IPS-15b (cell line): ENCODE measurements around the gene ZNF664.

Experiments used
- H3K27me3 ChIP-seq: one replicate; pipeline ENCODE4 v1.6.1; 2013; ENCODE audit warnings: low read length; ENCODE audit not compliant: control insufficient read depth, insufficient read depth
- H3K36me3 ChIP-seq: one replicate; pipeline ENCODE4 v1.6.1; 2013; ENCODE audit warnings: low read length; ENCODE audit not compliant: control insufficient read depth, insufficient read depth
- H3K4me1 ChIP-seq: one replicate; pipeline ENCODE4 v1.6.1; 2013; ENCODE audit warnings: mild to moderate bottlenecking, low read length; ENCODE audit not compliant: control insufficient read depth, insufficient read depth
- H3K4me3 ChIP-seq: one replicate; pipeline ENCODE4 v1.5.1; 2013; ENCODE audit warnings: low read depth, low read length
- H3K9ac ChIP-seq: one replicate; pipeline ENCODE4 v1.6.1; 2013; ENCODE audit warnings: low read depth, mild to moderate bottlenecking, low read length
- H3K9me3 ChIP-seq: one replicate; pipeline ENCODE4 v1.6.1; 2013; ENCODE audit warnings: mild to moderate bottlenecking, low read length; ENCODE audit not compliant: control insufficient read depth, insufficient read depth

Gene ZNF664

DNA sequence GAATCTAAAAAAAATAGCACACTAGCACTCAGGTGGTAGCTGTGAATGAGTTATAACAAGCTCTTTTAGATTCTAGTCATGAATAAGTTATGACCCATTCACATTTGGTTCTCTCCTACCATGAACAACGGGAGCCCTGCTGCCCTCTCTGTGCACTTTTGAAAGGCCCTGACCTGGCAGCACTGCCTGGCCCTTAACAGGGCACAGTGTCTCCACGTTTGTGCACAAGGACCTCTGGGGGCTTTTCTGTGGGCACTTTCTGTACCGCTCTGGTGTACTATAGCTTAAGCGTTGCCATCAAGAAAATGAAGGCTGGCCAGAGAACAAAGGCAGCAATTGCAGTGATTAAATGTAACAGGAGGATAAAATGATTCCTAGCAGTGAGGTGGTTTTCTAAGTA, 21.5 kb upstream of the ZNF664 start:
- Histone ChIP-seq H3K4me1 (no peaks in the 10 kb centered on the region), H3K36me3 (no peaks in the 10 kb centered on the region), H3K9ac (no peak overlapping the region)

GRCh38 chr12:123952037-123952436, 21.0 kb upstream of the ZNF664 start:
- Histone ChIP-seq H3K9me3 (no peaks in the 10 kb centered on the region), H3K4me3 (no peak overlapping the region), H3K27me3 (peaks cover 23% of the 10 kb centered on the region), H3K4me1 (no peaks in the 10 kb centered on the region), H3K9ac (no peak overlapping the region), H3K36me3 (no peaks in the 10 kb centered on the region)

More for the DNA sequence above, 21.5 kb upstream of the ZNF664 start:
- H3K27me3 ChIP-seq: peaks cover 18% of the 10 kb centered on the region
- no peak overlapping the region for H3K4me3 ChIP-seq
- H3K9me3 ChIP-seq: no peaks in the 10 kb centered on the region

DNA sequence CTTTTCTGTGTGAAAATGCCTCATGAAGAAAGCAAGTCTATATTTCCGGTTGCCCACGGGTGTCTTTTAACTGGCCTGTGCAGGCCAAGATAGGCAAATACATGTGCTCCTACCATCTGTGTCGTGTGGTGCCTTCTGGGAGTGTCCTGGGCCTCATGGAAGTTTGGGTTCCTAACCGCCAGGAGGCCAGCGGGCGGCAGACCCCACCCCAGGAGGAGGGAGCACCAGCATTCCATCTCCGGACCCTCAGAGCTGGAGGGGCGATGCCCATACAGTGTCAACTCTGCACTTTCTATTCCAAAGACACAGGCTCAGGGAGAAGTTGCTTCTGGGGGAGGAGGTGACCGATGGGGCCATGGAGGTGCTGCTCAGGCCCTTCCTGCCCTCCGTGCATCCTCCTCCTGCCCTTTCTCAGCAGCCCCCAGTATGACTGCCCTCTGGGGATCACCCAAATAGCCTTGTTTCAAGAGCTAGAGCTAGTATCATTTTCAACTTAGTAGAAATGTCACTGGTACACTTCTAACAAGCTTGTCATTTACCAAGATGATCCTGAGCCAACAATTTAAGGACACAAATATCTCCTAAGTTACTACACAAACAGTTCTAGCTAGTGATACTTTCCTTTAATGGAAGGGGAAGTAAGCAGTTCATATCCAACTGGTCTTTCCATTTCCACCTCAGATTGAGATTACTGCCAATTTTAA, 18.2 kb upstream of the ZNF664 start:
- Histone ChIP-seq H3K9me3 (no peaks in the 10 kb centered on the region), H3K27me3 (peaks cover 39% of the 10 kb centered on the region), H3K4me3 (no peak overlapping the region), H3K9ac (no peak overlapping the region), H3K36me3 (no peaks in the 10 kb centered on the region), H3K4me1 (no peaks in the 10 kb centered on the region)

DNA sequence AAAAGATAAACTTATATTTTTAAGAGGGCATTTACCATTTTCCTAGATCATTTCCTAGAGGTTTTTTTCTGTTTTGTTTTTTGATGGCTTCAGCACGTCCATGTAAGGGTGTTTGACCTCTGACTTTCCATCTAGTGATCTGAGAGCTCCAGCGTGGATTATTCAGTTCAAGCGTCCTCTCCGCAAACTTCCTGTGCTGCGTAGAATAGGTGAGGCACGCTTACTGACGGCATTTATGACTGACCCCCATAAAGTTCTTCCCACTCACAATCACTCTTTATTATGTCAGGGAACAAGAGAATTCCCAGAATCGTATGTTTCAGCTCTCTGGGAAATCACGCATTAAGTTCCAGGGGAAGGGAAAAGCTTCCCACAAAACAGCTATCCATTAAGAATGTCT, 16.8 kb upstream of the ZNF664 start:
- H3K36me3 ChIP-seq: no peaks in the 10 kb centered on the region
- H3K9ac ChIP-seq: no peak overlapping the region
- no peaks in the 10 kb centered on the region for H3K4me1 ChIP-seq
- no peaks in the 10 kb centered on the region for H3K9me3 ChIP-seq
- H3K27me3 ChIP-seq: peaks cover 52% of the 10 kb centered on the region
- H3K4me3 ChIP-seq: no peak overlapping the region

DNA sequence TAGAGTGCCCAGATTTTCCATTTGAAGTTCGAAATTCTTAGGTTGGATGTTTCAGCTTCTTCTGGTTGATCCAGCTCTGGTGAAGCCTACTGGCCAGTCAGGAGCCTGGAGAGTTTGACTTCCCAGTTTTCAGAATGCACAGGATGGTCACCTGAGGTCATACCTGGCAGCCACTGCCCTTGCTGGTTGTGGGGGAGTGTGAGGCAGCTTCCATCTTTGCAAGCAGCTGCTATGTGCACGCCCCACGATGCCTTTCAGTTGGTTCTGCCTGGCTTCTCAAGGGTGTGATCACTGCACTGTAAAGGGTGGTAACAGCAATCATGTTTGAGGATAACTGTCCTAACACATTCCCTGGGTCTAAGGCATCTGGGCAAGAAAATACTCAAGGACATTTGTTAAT, 15.8 kb upstream of the ZNF664 start:
- no peak overlapping the region for H3K9ac ChIP-seq
- no peaks in the 10 kb centered on the region for H3K36me3 ChIP-seq
- no peaks in the 10 kb centered on the region for H3K9me3 ChIP-seq
- H3K27me3 ChIP-seq: peaks cover 60% of the 10 kb centered on the region
- no peaks in the 10 kb centered on the region for H3K4me1 ChIP-seq
- H3K4me3 ChIP-seq: no peak overlapping the region

- Histone ChIP-seq H3K9ac (no peak overlapping the region), H3K4me3 (no peak overlapping the region), H3K9me3 (no peaks in the 10 kb centered on the region), H3K4me1 (no peaks in the 10 kb centered on the region), H3K27me3 (peaks cover 71% of the 10 kb centered on the region), H3K36me3 (no peaks in the 10 kb centered on the region)
Observed at GRCh38 chr12:123958462-123958861, 14.6 kb upstream of the ZNF664 start.

- Histone ChIP-seq H3K4me1 (no peaks in the 10 kb centered on the region), H3K27me3 (peaks cover 75% of the 10 kb centered on the region), H3K9ac (no peak overlapping the region), H3K36me3 (no peaks in the 10 kb centered on the region), H3K4me3 (no peak overlapping the region), H3K9me3 (no peaks in the 10 kb centered on the region)
Observed at GRCh38 chr12:123958876-123959275, 14.1 kb upstream of the ZNF664 start.

GRCh38 chr12:123960029-123960735, 12.8 kb upstream of the ZNF664 start:
- H3K9me3 ChIP-seq: no peaks in the 10 kb centered on the region
- H3K9ac ChIP-seq: no peak overlapping the region
- peaks cover 83% of the 10 kb centered on the region for H3K27me3 ChIP-seq
- H3K36me3 ChIP-seq: no peaks in the 10 kb centered on the region
- no peak overlapping the region for H3K4me3 ChIP-seq
- no peaks in the 10 kb centered on the region for H3K4me1 ChIP-seq

- H3K9me3 ChIP-seq: no peaks in the 10 kb centered on the region
- H3K4me1 ChIP-seq: no peaks in the 10 kb centered on the region
- H3K27me3 ChIP-seq: peaks cover 87% of the 10 kb centered on the region
- H3K4me3 ChIP-seq: no peak overlapping the region
- H3K36me3 ChIP-seq: no peaks in the 10 kb centered on the region
- H3K9ac ChIP-seq: no peak overlapping the region
Observed at GRCh38 chr12:123960856-123961255, 12.2 kb upstream of the ZNF664 start.

DNA sequence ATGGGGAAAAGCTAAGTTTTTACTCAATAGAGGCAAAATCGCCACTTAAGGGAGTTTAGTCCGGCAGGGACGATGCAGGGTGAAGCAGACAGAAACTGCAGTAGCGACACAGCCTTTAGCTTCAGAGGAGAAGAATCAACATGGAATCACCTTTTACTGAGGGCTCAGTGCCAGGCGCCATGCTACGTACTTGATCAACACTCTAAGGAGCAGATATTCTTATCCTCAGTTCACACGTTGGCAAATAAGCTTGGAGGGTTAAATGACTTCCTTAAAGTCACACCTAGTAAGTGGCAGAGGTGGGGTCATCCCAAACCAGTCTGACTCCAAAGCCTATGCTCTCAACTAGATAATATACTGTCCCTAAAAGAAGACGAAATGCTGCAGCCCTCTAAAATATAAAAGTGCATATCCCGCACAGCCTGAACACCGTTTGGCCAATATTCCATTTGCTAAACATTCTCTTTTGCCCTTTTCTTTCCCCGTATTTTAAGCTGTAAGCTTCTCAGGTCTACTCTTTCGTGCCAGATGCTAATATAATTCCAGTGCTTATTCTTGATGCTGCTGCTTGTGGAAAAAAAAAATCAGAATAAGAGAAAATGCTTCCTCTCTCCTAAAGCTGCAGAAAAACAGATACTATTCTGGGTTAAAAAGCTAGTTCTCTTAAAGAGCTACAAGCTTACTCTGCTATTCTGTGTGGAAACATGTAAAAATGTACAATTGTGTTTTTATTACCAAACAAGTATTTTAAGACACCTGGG, 11.2 kb upstream of the ZNF664 start:
- H3K4me1 ChIP-seq: no peaks in the 10 kb centered on the region

DNA sequence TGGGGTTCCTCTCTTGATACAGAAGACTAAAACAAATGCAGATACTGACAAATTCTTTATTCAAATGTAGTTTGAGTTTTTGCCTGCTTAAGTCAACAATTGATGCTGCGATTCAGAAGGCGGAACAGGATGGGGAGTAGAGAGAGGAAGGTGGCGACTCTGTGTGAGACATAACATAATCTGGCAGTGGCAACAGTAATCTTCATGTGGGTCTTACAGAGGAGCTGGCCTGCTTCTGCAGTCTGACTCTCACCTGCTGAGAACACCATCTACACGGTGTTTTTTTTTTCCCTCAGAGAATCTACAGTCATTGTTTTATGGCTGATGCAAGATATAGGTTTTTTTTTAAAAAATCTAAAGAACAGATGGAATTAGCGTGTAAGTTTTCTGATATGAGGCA, 10.5 kb upstream of the ZNF664 start:
- H3K9me3 ChIP-seq: no peaks in the 10 kb centered on the region
- no peak overlapping the region for H3K9ac ChIP-seq
- peaks cover 92% of the 10 kb centered on the region for H3K27me3 ChIP-seq
- H3K4me1 ChIP-seq: no peaks in the 10 kb centered on the region
- no peak overlapping the region for H3K4me3 ChIP-seq
- H3K36me3 ChIP-seq: no peaks in the 10 kb centered on the region

More for the DNA sequence above, 11.2 kb upstream of the ZNF664 start:
- Histone ChIP-seq H3K36me3 (no peaks in the 10 kb centered on the region), H3K9ac (no peak overlapping the region), H3K4me3 (no peak overlapping the region), H3K27me3 (peaks cover 90% of the 10 kb centered on the region), H3K9me3 (no peaks in the 10 kb centered on the region)
